Epithelial cell of proximal tubule (primary cell): ENCODE measurements around the gene ATP10B. TPM values are rescaled to one million over a fixed set of nuclear protein-coding genes. Genes with fewer than 3 reads are reported as not detected.

Experiments used
- DNase-seq: peaks from one replicate; pipeline ENCODE4 v3.0.0-alpha.2; 2011; ENCODE audit warnings: low read depth
- H3K4me3 ChIP-seq: 2 replicates; pipeline ENCODE4 v1.5.1; 2011; ENCODE audit warnings: low read depth, mild to moderate bottlenecking, low read length
- total RNA-seq: library from RNA; depleted of rRNA; stranded (reverse); fragments of >200 nt; gene quantifications from 2 replicates; pipeline ENCODE4 v1.2.3, GENCODE V29; 2015
- TF ChIP-seq, protein P1 (sequence below): conservative IDR thresholded peaks from 2 replicates; pipeline ENCODE4 v1.5.1; 2012; ENCODE audit warnings: low read depth, mild to moderate bottlenecking, low read length

ATP10B gene
- total RNA-seq, 1 donor from 2014 or later = 0.06 TPM

DNA sequence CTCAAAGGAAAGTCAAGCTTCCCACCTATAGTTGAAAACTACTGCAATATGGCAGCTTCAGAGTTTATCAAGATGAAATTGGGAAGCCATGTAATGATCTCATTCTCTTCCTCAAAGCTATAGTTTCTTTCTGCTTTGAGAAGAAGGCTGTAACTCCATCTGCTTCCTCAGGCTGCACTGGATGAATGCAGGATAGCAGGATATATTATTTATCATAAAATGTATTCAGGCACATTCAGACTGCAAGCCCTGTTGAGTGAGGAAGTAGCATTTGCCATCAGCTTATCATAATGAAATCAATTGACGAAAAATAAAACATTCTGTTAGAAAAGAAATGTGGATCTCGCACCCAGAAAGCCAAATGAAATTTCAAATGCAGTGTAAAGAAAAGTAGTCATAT lies 560 bp downstream of the ATP10B start:
- TF ChIP-seq, protein P1, sequence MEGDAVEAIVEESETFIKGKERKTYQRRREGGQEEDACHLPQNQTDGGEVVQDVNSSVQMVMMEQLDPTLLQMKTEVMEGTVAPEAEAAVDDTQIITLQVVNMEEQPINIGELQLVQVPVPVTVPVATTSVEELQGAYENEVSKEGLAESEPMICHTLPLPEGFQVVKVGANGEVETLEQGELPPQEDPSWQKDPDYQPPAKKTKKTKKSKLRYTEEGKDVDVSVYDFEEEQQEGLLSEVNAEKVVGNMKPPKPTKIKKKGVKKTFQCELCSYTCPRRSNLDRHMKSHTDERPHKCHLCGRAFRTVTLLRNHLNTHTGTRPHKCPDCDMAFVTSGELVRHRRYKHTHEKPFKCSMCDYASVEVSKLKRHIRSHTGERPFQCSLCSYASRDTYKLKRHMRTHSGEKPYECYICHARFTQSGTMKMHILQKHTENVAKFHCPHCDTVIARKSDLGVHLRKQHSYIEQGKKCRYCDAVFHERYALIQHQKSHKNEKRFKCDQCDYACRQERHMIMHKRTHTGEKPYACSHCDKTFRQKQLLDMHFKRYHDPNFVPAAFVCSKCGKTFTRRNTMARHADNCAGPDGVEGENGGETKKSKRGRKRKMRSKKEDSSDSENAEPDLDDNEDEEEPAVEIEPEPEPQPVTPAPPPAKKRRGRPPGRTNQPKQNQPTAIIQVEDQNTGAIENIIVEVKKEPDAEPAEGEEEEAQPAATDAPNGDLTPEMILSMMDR = no peak
- DNase-seq = no peak
- no peak overlapping the region for H3K4me3 ChIP-seq

DNA sequence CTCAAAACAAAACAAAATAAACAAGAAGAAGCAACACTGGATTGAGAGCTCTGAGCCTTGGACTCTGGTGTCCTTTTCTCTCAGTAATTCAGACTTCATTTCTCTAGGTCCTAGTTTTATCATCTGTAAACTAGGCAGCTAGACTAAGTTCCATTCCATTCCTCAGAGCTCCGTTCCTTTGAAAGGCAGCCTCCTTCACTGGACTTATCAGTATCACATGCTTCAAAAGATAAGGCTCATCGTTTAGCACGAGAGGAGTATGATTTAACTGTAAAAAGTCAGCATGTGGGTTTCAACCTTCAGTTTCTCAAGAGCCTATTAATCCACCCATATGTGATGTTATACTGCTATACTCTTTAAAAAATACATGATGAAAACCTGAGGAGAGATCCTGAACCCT lies 1.6 kb downstream of the ATP10B start:
- TF ChIP-seq, protein P1 = no peak
- DNase-seq = no peak
- no peak overlapping the region for H3K4me3 ChIP-seq

DNA sequence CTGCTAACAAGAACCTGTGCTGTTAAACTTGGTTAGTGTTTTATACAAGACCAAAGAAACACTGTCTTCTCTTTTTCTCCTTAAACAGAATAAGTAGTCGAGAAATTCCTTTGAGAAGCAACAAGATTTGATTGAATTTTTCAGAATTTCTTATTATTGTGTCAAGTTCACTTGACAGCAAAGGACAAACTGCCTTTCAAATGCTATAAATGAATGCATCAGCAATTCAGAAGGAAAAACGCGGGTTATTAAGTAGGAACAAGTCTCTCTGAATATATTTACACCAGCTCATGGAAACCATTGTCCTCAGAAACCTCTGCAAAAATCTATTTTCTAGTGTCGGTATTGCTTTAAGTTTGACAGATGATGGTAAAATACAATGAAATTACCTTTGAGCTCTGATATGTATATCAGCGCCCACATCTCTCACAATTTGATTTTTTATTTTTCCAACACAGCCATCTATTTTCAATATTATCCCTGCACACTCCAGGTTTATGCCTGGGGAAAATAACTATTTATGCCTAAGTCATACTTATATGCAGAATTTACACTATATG lies 4.4 kb downstream of the ATP10B start:
- TF ChIP-seq, protein P1 = no peak
- H3K4me3 ChIP-seq = no peak overlapping the region
- DNase-seq = no peak

DNA sequence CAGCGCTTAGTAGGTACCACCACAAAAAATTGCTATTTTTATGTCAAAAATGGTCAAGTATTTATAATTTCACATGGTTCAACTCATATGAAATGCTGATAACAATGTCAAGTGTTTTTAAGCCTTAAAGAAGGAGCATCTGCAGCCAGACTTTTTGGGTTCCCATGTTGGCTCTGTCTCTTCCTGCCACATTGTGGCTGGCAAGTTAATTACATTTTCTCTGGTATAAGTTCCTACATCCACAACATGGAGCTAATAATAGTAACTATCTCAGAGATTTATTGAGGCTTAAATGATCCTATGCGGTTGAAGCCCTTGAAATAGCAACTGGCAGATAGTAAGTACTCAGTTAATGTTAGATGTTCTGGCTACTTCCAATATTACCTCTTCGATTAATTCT lies 5.4 kb downstream of the ATP10B start:
- no peak for DNase-seq
- no peak overlapping the region for H3K4me3 ChIP-seq
- TF ChIP-seq, protein P1 = no peak

DNA sequence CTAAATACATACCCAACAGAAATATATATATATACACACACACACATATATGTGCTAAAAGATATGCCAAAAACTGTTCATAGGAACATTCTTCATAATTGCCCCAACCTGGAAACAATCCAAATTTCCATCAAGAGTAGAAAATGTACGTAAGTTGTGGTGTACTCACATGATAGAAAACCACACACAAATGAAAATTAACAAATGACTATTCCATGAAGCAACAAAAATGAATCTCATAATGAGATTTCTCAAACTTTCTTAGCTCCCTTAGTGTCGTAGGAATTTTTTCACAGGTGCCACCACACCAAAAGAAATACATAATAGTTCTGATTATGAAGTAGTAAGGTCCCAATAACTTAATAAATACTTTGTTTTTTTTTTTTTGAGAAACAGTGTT lies 7.8 kb downstream of the ATP10B start:
- no peak overlapping the region for H3K4me3 ChIP-seq
- DNase-seq = no peak
- TF ChIP-seq, protein P1 = no peak

DNA sequence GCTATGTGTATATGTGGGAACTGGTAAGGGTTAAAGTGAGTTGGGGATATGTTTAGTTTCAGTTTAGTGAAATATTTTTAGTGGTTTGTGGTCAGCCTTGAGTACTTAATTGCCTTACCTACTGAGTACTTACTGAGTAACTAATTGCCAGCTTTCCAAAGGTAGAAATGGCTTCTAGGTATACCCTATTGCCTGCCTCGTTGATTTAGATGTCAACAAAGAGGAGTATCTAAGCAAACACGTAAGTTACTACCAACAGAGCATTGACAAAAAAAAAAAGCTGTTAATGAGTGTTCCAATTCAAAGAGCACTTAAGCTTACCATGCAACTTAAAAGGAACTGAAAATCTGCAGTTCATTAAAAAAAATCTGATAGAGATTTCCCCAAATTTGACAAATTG lies 8.8 kb downstream of the ATP10B start:
- no peak overlapping the region for H3K4me3 ChIP-seq
- DNase-seq = peak; percentile 82

More for the DNA sequence above, 8.8 kb downstream of the ATP10B start:
- TF ChIP-seq, protein P1 = no peak
